IPS-15b (cell line): Measurements from ENCODE around the gene SCN7A.

ENCODE experiments used
- H3K27me3 ChIP-seq: one replicate; pipeline ENCODE4 v1.6.1; 2013; ENCODE audit warnings: low read length; ENCODE audit not compliant: control insufficient read depth, insufficient read depth
- H3K36me3 ChIP-seq: one replicate; pipeline ENCODE4 v1.6.1; 2013; ENCODE audit warnings: low read length; ENCODE audit not compliant: control insufficient read depth, insufficient read depth
- H3K4me1 ChIP-seq: one replicate; pipeline ENCODE4 v1.6.1; 2013; ENCODE audit warnings: mild to moderate bottlenecking, low read length; ENCODE audit not compliant: control insufficient read depth, insufficient read depth
- H3K4me3 ChIP-seq: one replicate; pipeline ENCODE4 v1.5.1; 2013; ENCODE audit warnings: low read depth, low read length
- H3K9ac ChIP-seq: one replicate; pipeline ENCODE4 v1.6.1; 2013; ENCODE audit warnings: low read depth, mild to moderate bottlenecking, low read length
- H3K9me3 ChIP-seq: one replicate; pipeline ENCODE4 v1.6.1; 2013; ENCODE audit warnings: mild to moderate bottlenecking, low read length; ENCODE audit not compliant: control insufficient read depth, insufficient read depth

SCN7A gene

GRCh38 chr2:166385313-166385712, 108.7 kb downstream of the SCN7A start:
- no peaks in the 10 kb centered on the region for H3K27me3 ChIP-seq
- no peak overlapping the region for H3K9ac ChIP-seq
- no peaks in the 10 kb centered on the region for H3K4me1 ChIP-seq
- H3K36me3 ChIP-seq = no peaks in the 10 kb centered on the region
- no peaks in the 10 kb centered on the region for H3K9me3 ChIP-seq
- H3K4me3 ChIP-seq = no peak overlapping the region

DNA sequence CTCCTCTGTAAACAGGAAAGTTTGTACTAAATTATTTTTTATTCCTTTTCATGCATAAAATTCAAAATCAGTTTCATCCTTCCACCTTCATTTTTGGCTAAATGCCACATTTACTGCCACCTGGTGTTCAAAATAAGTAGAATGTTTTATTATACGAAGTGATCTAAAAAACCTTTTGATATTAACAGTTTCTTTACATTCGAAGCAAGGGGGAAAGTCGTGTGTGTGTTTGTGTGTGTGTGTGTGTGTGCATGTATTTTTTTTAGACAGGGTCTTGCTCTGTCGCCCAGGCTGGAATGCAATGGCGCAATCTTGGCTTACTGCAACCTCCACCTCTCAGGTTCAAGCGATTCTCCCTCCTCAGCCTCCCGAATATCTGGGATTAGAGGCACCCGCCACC, 109.3 kb downstream of the SCN7A start:
- no peaks in the 10 kb centered on the region for H3K4me1 ChIP-seq
- no peaks in the 10 kb centered on the region for H3K27me3 ChIP-seq
- no peak overlapping the region for H3K9ac ChIP-seq
- no peaks in the 10 kb centered on the region for H3K36me3 ChIP-seq
- no peaks in the 10 kb centered on the region for H3K9me3 ChIP-seq
- no peak overlapping the region for H3K4me3 ChIP-seq

- peaks cover 6% of the 10 kb centered on the region for H3K27me3 ChIP-seq
- no peaks in the 10 kb centered on the region for H3K4me1 ChIP-seq
- H3K36me3 ChIP-seq = no peaks in the 10 kb centered on the region
- no peak overlapping the region for H3K4me3 ChIP-seq
- no peak overlapping the region for H3K9ac ChIP-seq
- H3K9me3 ChIP-seq = no peaks in the 10 kb centered on the region
Observed at GRCh38 chr2:166382448-166382847, 111.6 kb downstream of the SCN7A start.

DNA sequence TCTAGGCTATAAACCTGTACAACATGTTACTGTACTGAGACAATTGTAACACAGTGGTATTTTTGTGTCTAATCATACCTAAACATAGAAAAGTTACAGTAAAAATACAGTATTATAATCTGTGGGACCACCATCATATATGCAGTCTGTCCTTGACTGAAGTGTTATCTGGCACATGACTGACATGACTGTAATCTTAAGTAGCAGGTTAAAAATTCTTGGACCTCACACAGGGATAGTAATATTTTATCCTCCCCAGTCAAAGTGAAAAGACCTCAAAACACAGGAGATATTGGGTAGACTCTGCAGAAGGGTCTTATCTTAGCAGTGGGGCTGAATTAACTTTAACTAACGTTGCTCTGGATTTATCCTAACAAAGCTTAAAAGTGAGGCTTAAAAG, 113.4 kb downstream of the SCN7A start:
- H3K9ac ChIP-seq = no peak overlapping the region
- no peaks in the 10 kb centered on the region for H3K36me3 ChIP-seq
- H3K4me3 ChIP-seq = no peak overlapping the region
- no peaks in the 10 kb centered on the region for H3K9me3 ChIP-seq
- H3K4me1 ChIP-seq = no peaks in the 10 kb centered on the region
- H3K27me3 ChIP-seq = peaks cover 11% of the 10 kb centered on the region

DNA sequence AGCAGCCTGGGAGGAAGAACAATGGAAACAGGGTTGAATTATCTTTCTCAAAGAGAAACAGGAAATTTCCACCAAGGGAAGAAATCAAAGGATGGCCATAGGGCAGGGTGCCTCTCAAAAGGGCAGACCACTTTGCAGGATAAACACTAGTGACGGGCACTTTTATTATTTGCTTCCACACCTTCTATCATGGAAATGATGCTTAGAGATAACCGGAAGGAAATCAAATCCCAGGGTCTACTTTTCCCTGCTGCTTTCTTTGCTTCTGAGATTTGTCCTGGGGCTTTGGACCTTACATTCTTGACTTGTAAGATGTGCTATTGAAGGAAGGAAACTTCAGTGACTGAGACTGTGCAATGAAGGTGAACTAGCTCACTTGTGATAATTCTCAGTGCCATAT, 117.2 kb downstream of the SCN7A start:
- Histone ChIP-seq H3K9ac (no peak overlapping the region), H3K4me3 (peak overlapping the region; percentile 65)

DNA sequence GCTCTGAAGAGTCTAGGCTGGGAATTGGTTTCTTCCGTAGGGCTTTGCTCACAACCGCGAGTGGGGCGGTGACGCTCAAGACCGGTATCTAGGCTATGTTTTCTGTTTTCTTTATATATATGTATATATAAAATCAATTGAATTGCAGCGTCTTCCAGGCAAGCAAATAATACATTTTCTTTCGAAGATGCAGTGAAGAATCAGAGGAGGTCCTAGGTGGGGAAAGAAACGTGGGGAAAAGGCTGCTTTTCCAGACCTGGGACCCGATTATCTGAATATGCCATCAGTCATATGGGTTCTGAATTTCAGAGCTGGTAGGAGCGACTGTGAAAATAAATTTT, 117.6 kb downstream of the SCN7A start:
- no peaks in the 10 kb centered on the region for H3K9me3 ChIP-seq
- no peaks in the 10 kb centered on the region for H3K36me3 ChIP-seq
- no peak overlapping the region for H3K9ac ChIP-seq
- peak overlapping the region; percentile 65 for H3K4me3 ChIP-seq
- peaks cover 12% of the 10 kb centered on the region for H3K4me1 ChIP-seq
- H3K27me3 ChIP-seq = peaks cover 13% of the 10 kb centered on the region

More for the DNA sequence above, 117.2 kb downstream of the SCN7A start:
- Histone ChIP-seq H3K9me3 (no peaks in the 10 kb centered on the region), H3K4me1 (peaks cover 11% of the 10 kb centered on the region), H3K36me3 (no peaks in the 10 kb centered on the region), H3K27me3 (peaks cover 13% of the 10 kb centered on the region)

- Histone ChIP-seq H3K9ac (peak within 1 kb of the TSS; percentile 14), H3K27me3 (peaks cover 13% of the 10 kb centered on the region), H3K36me3 (no peaks in the 10 kb centered on the region), H3K4me1 (peaks cover 12% of the 10 kb centered on the region), H3K9me3 (no peaks in the 10 kb centered on the region), H3K4me3 (peak within 1 kb of the TSS; percentile 65)
Observed at GRCh38 chr2:166375736-166376487, 118.1 kb downstream of the SCN7A start, which contains the start of gene SCN9A. Gene SCN9A (minus strand): TSS chr2:166375944. CDS start chr2:166311756, 64,188 bp downstream.

GRCh38 chr2:166375195-166375735, 118.8 kb downstream of the SCN7A start:
- no peaks in the 10 kb centered on the region for H3K36me3 ChIP-seq
- H3K9ac ChIP-seq = peak overlapping the region; percentile 14
- peaks cover 13% of the 10 kb centered on the region for H3K27me3 ChIP-seq
- H3K9me3 ChIP-seq = no peaks in the 10 kb centered on the region
- H3K4me3 ChIP-seq = peak overlapping the region; percentile 65
- peaks cover 12% of the 10 kb centered on the region for H3K4me1 ChIP-seq

DNA sequence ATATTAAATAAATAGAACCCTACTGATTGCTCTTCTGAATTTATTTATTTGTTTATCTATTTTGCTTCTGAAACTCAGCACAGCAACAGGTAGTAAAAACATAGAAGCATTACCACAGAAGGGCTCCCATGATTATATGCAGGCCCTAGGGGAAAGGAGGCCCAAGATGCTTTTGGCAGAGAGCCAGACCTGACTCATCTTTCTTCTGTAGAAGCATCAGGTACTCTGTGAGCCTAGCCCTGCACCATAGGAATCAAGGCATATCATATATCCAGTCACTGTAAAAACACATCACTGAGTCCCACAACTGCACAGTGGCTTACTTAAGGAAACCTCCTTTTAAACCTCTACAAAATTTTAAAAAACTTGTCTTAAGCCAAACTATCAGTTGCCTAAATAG, 120.1 kb downstream of the SCN7A start:
- H3K9me3 ChIP-seq = no peaks in the 10 kb centered on the region
- peaks cover 12% of the 10 kb centered on the region for H3K4me1 ChIP-seq
- H3K4me3 ChIP-seq = no peak overlapping the region
- peaks cover 13% of the 10 kb centered on the region for H3K27me3 ChIP-seq
- H3K36me3 ChIP-seq = no peaks in the 10 kb centered on the region
- H3K9ac ChIP-seq = no peak overlapping the region

GRCh38 chr2:166373539-166373938, 120.5 kb downstream of the SCN7A start:
- Histone ChIP-seq H3K4me3 (no peak overlapping the region), H3K27me3 (peaks cover 13% of the 10 kb centered on the region), H3K9ac (no peak overlapping the region), H3K4me1 (peaks cover 12% of the 10 kb centered on the region), H3K36me3 (no peaks in the 10 kb centered on the region), H3K9me3 (no peaks in the 10 kb centered on the region)

DNA sequence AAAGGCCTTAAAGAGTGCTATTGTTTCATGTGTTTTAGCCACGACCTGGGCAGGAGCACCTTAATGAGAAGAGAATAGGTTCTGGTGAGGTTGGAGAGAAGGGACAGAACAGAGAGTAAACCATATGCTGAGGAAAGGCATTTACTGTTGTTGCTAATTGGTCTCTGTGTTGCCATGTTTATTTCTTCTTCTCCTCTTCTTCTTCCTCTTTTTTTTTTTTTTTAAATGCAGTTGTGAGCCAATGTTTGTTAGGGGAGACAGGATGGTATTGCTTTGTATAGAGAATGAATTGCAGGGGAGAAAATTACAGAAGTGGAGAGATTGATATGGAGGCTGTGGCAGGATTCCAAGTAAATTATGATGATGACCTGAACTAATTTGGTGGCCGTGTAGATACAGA, 120.9 kb downstream of the SCN7A start:
- H3K36me3 ChIP-seq = no peaks in the 10 kb centered on the region
- H3K4me3 ChIP-seq = no peak overlapping the region
- H3K27me3 ChIP-seq = peaks cover 13% of the 10 kb centered on the region
- no peaks in the 10 kb centered on the region for H3K9me3 ChIP-seq
- H3K4me1 ChIP-seq = peaks cover 12% of the 10 kb centered on the region
- H3K9ac ChIP-seq = no peak overlapping the region

- peaks cover 5% of the 10 kb centered on the region for H3K27me3 ChIP-seq
- no peaks in the 10 kb centered on the region for H3K36me3 ChIP-seq
- H3K9me3 ChIP-seq = no peaks in the 10 kb centered on the region
- no peak overlapping the region for H3K4me3 ChIP-seq
- peaks cover 12% of the 10 kb centered on the region for H3K4me1 ChIP-seq
- no peak overlapping the region for H3K9ac ChIP-seq
Observed at GRCh38 chr2:166372046-166372445, 122.0 kb downstream of the SCN7A start.
